ENCODE measurements around the gene ORM2.

Gene ORM2

DNA sequence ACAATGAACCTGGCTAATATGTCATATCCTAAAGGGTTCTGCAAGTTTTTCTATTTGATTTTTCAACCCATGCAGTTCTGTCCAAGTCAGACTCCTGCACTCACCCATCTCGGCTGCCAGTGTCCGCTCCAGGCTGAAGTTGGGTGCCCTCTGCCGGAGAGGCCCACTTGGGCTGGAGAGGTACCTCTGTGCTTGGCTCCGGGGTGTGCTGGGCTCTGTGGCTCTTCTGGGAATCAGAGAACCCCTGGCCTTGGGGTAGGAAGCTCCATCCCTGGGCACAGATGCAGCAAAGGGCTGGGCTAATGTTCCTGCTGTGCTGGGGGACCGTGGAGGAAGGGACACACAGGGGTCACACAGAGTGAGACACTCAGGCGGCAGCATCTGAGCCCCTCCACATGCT, 26.2 kb downstream of the ORM2 start:
- DNase-seq, result no peak

DNA sequence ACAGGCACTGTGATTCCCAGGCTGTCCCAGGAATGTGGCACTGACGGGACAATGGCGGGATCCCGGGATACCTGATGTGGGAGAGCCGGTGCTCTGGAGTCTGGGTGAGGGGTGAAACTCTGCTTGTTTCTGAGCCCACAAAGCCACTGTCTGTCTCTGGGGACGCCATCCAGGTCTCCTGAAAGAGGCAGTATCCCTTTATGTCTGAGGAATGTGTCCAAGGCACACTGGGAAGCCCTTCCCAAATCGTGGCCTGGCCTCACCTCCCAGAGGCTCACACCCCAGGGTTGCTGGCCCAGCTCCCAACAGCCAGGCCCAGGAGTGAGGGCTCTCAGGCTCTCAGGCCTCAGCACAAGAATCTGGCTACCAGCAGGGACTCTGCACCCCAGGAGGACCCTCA, 27.1 kb downstream of the ORM2 start:
- DNase-seq, result no peak

DNA sequence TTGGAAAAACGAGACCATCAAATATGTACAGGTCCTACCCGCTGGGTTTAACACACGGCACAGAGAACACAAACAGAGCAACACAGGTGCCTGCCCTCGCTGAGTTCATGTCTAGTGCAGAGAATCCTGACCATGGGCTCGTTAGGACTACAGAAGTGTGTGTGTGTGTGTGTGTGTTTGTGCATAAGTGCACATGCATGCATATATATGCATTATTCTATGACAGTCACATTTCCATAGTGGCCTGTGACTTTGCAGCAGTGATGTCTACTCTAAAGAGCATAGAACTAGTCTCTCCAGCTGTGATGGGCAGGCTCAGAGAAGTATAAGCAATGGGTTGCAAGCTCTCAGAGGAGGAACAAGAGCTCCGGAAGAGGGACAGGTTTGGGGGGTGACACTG, 27.7 kb downstream of the ORM2 start:
- DNase-seq, result no peak

DNA sequence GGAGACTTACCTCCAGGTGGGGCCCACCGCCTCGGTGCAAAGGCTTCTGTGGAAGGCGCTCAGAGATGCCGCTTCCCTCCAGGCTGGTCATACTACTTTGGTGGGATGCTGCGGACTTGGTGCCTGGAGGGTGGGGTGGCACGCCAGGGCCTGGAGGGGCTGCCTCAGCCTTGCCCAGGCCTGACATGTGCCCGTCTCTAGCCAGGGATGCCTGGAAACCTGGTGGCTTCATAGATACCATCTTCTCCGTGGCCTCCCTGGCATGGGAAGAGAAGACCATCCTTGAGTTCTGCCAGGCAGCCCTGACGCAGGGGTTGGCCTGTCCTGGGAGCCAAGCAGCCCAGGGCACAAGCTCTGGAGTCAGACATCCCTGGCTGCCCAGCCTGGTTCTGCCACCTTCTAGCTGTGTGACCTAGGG, 28.3 kb downstream of the ORM2 start:
- DNase-seq, result no peak

DNA sequence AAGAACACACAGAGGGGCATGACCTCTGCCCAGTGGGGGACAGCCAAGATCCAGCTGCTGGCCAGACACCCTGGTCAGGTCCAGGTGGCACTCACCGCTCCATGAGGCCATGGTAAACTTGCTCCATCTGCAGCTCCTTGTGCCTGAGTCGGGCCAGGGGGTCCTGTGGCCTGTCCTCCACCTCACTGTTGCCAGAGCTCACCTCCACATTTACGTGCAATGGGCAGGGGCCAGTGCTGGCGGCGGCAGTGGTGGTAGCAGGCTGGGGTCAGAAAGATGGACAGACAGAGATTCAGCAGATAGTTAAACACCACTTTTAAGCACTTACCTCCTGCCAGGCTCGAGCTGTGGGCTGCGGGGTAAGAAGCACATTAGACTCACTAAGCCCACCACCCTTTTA, 30.1 kb downstream of the ORM2 start:
- DNase-seq, result no peak

DNA sequence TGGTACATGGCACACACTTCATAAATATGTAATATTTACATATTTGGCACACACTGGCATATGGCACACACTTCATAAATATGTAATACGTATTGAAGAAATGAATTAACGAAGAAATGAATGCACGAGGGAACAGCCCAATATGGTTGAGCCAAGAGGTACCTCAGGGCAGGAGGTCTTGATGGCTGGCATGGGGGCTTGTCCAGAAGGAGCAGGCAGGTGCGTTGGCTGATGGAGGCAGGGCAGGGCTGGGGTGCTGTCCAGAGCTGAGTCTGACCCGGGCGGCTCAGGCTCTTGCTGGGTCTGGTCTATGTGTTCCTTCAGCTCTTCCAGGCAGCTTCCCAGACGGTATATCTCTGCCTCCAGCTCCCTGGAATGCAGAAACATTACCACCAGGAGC, 31.9 kb downstream of the ORM2 start:
- DNase-seq, result no peak

DNA sequence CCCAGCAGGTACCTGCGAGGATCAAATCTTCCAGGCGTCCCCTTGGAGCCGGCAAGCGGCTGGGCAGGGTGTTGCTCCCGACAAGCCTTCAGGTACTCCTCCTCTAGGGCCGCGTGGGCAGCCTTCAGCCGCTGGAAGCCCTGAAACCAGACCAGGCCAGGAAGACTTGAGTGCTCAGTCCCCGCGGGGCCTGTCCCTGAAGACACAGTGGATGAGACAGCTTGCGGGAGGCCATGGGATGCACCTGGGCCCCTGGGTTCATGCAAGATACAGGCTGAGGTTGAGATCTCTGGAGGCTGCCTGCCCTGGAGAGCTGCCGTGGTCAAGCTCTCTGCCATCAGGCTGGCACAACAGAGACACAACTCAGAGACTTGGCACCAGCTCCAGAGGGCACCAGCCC, 32.7 kb downstream of the ORM2 start:
- no peak for DNase-seq

DNA sequence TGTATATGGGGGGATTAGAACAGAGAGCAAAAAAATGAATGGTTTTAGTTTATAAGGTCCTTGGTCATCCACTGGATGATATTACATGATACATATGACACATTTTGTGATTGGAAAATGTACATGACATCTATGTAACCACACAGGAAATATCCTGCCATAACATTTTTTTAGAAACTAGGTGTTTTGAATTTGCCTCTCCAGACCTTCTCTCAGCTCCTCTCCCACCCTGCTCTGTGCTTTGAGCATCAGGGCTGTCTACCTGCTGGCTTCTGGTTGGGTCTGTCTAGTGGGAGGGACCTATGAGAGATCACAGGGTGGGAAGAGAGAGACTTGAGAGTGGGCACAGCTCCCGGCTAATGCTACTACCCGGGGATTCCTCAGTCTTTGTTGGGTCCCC, 33.8 kb downstream of the ORM2 start:
- DNase-seq, result no peak

DNA sequence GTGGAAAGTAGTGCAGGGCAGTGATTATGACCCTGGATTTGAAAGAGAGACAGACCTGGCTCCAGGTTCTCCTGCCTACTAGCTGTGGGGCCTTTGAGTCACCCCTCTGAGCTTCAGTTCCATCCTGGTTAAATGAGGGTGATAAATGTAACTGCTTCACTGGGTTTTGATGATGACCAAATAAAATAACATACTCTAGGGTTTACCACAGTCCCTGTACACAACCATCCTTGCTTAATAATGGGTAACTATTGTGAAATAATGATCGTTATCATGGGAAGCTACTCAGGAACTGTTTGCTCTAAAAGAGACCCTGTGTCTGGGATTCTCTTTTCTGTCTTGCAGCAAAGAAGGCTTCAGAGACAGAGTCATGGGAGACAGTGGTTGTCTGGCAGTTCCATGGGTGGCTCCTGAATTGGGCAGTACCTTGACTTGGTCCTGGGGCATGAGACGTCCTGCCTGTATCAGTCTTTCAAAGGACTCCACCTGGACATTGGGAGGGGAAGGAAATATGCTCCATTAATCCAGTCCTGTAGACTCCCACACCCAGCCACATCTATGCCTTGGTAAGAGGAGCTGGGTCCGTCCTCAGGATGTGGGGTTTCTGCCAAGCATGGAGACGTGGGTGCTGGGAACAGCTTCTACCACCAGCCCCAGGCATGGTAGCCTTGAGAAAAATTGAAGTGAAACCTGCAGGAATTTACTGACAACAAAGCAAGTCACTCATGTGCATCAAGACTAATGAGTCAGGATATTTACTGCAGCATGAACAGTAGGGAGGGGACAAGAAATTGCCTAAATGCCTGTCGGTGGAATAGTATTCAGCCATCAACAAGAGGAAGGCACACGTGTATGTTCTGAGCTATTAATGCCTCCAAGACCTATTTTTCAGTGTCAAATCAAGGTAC, 34.7 kb downstream of the ORM2 start:
- peak; percentile 41 for DNase-seq

DNA sequence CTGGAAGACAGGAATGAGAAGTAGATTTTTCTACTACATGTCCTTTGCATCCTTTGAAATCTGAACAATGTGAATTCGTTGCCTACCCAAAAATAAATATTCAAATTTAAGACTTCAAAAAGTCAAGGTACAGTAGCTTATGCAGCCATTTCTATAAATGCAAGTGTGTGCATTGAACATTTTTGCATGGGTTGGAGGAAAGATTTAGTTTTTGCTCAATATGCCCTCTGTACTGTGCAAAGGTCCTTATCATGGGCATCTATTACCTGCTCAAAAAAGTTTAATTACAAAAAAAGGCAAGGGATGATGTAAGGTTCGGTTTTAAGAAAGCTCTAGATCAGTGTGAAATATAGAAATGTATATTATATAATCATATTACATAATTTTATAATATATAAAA, 35.5 kb downstream of the ORM2 start:
- no peak for DNase-seq

DNA sequence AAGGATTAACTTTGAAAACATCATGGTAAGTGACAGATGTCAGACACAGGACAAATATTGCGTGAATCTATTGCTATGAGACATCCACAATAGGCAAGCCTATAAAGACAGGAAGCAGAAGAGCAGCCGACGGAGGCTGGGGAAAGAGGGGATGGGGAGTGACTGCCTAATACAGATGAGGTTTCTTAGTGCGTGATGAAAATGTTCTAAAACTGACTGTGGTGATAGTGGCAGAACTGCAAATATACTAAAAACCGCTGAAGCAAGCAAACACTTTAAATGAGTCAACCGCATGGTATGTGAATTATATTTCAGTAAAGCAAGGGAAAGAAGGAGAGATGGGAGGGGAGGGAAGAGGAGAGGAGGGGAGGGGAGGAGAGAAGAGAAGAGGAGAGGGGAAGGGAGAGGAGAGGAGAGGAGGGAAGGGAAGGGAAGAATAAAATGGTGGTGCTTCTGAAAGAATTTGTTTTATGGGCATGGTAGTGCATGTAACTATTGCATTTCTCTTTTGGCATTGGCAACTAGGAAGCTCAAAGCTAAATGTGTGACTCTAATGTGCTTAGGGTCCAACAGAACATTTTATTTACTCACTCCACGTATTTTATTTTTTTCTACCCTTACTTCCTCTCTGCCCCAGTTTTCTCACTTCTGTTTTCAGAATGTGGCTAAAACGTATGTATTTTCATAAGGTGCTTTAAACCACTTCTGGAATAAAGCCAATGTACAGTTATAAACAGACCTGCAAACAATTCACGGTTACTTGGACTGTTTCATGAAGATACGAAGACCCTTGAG, 36.9 kb downstream of the ORM2 start:
- DNase-seq, result peak; percentile 84

DNA sequence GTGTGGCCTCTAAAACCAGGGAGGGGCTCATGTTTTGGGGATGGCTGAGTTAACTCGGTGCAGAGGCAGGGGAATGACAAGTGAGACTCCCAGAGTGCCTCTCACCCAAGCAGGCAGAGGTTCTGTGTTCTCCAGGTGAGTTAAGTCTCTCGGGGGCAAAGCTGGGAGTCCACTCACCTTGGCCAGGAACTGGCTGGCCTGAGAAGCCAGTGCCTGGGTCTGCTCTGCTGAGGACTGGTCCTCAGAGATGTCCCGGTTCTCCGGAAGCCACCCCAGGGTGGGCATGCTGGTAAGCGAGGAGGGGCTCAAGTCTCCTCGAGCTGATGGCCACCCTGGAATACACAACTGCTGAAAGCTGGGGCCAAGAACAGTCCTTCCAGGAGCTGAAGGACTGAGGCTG, 37.7 kb downstream of the ORM2 start:
- DNase-seq, result no peak

DNA sequence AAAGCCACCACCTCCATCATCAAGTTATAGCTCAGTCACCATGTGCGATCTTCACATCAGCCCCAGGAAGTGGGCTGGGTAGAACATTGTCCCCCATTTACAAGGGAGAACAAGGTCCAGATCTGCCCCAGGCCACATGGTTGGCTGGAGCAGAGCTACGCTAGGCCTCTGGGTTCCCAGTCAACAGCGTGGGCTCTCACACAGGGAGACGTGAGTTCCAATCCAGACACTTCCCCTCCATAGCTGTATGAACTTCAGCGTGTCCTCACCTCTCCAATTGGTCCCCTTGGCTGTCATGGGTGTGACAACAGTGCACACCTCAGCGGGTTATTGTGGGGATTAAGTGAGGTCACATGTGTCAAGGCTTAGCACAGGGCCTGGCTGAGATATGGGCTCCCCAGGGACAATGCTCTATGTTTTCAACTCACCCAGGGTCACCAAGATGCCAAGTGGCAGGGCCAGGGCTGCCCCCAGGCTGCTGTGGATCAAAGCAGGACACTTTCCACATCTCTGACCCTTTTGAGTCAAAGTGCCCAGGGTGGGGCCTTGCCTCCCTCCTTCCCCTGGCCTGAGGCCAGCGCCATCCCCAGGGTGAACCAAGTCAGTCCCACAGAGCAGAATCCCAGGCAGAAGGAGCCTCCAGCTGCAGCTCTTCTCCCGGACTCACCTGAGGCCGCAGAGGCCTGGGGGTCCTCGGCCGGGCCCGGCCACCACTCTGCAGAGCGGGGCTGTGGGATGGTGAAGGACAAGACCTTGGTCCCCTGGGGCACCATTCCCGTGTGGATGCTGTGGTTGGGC, 38.3 kb downstream of the ORM2 start:
- DNase-seq, result no peak

DNA sequence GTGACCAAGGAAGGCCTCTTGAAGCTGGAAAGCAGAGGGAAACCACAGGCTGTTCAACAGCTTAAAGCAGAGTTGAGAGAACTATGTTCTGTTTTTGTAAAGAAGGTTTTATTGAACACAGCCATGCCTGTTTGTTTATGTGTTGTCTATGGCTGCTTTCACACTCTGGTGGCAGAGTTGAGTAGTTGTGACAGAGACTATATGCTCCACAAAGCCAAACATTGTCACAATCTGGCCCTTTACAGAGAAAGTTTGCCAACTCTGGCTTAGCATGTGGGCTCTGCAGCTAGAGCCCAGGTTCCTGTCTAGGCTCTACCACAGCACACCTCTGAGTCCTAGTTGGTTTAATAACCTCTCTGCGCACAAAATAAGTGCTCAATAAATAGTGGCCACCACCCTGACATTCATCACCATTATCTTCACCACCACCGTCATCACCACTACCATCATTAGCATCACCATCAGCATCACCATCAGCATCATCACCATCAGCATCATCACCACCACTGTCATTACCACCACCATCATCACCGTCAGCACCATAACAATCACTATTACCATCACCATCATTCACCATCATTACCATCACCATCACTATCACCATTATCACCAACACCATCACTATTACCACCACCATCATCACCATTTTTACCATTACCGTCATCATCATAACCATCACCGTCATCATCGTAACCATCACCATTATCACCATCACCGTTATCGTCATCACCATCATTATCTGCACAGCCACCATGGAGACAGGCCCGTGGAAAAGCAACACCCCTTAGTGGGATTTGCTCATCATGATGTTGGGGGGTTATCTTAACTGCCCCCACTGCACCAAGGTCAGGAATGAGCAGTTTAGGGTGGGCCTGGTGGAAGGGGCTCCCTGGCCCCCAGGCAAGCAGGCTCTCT, 39.8 kb downstream of the ORM2 start:
- no peak for DNase-seq

DNA sequence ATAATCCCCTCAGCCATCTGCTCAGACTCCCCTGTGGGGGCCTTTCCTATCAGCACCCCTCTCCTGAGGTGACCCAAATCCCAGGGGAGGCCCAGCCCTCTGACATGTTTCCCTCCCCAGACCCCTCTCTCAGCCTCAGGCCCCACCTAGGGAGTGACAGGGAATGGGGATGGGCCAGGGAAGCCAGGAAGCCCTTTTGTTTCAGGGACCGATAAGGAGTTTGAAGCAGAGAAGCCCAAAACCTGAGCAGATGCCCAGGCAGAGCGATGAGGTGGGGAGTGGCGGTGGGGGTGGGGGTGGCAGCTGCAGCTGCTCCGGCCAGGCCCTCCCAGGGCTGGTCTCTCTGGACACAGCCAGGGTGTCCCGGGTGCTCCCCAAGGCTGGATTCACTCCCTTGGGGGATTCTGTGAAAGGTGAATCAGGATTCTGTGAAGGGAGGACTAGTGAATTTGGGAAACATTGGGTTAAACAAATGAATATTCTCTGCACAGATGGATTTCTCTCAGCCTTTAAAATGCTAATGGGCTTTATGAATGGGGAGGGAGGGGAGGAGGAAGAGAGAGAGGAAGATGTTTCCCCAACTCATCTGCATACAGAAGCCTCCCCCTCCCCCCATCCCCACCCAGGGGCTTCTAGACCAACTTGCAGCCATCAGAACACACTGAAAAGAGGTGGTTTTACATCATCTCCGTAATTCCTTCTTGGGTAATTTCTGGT, 40.7 kb downstream of the ORM2 start:
- no peak for DNase-seq

DNA sequence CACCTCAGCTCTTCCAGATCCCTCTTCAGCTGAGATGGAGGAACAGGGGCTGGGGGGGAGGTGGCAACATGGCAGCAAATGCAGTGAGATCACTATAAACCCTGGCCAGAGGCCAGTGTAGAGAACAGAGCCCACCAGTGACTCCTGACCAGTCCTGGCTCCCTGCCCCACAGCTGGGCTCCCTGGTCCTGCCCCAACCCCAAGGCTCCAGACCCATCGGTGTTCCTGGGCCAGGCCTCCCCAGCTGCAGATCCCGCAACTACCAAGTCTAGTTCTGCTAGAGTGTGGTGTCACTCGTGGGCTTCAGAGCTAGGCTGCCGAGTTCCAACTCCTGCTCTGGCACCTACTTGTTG, 41.3 kb downstream of the ORM2 start:
- DNase-seq, result no peak

DNA sequence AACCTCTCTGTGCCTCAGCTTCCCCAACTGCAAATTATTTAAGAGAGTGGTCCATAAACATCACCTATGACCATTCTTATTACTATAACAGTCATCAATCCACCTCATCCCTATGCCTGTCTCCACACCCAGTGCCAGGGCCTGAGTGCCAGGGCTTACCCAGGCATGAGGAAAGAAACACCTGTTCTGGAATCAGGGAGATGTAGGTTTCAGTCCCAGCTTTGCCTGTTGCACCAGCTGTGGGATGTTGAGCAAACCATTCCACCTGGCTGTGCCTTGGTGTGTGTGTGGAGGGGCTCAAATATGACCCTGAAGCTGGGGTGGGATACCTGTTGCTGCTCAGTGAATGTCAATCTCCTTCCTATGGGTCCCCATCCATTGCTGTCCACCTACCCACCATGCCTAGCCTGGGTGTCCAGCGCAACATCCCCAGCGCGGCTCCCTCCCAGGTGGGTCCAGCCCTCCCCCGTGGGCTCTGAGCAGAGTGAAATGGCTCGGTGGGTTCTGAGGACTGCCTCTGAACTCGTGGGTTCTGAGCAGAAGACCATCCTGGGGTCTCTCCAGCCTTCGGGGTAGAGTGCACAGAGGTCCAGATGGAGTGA, 41.8 kb downstream of the ORM2 start:
- no peak for DNase-seq

DNA sequence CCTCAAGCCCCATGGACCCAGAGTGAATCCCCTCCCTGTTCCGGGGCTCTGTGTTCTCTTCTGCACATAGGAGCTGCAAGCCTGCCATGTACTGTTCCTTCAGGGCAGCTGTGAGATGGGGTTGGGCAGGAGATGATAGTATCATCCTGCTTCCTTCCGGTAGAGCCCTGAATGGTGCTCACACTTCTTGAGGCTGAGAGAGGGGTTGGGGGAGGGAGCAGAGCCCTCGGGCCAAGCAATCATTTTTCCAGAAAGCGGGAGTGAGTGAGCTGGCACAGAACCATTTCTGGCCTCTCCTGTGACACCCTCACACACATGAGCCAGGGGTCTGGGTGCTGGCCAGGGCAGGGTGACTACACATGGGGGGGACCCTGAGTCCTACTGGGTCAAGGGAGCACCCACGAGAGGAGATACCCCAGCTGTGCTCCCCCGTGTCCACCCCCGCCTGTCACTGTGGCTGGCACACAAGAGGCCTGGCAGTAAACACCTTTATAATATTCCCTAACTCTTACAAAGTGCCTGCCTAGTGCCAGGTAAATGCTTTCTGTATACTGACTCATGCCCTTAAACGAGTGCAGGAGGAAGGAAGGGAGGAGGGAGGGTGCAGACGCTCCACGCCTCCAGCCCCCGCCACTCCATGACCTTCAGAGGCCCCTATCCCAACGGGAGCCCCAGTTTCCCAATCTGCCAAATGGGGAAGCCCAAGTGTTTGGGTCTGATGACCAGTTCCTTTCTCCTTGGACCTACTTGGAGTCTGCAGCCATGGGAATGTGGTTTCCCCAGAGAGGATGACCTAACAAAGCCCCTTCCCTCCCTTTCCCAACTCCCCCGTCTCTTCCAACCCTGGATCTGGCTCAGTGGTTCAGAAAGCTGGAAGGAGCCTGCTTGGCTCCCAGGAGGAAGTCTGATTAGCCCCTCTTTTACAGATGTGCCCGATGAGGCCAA, 42.6 kb downstream of the ORM2 start:
- DNase-seq, result peak; percentile 80

DNA sequence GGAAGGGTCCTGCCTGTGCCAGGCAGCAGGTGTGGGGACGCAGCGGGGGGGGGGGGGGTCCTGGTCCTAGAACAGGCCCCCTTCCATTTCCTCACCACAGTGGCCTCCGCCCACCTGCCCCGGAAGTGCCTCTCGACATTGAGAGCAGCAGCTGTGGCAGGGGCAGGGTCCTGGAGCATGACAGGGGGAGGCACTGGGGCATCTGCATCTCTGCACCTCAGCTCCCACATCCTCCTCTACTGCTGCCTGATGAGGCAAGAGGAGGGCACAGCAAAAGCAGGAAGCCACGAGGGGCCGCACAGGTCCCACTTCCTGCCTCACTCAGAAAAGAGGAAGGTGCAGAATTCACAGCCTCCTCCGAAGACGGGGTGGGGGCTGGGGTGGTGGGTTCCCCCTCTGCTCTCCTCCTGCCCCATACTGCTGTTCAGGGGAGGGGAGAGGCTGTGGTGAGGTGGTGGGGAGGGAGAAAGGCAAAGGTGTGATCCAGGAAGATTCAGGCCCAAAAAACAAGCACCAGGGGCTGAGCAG, 43.3 kb downstream of the ORM2 start:
- DNase-seq, result no peak

Data from NCI-H226 (cell line).